GM12801 (cell line): Measurements from ENCODE around the gene CISH.

Source experiments
- TF ChIP-seq, protein P1 (sequence below): IDR thresholded peaks from one replicate; pipeline ENCODE4 v1.5.1; 2011; ENCODE audit warnings: control low read depth; ENCODE audit not compliant: insufficient read length; ENCODE audit errors: extremely low read depth

CISH gene

DNA sequence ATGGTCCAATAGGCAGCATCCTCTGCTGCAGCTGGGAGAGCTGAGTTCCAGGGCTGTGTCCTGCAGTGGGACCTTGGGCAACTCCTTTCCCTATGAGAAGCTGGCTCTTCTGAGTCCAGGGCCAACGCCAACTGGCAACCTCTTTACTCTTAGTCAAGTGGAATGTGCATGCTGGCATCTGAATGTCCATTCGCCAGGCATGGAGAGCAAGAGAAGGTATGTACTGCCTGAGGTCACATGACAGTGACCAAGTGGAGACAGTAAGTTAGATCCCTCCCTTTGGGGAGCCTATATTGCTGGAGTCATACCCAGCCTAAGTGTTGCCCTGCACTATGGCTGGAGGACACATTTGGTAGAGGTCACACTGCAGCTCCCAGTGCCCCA, 30.1 kb downstream of the CISH start:
- TF ChIP-seq, protein P1, sequence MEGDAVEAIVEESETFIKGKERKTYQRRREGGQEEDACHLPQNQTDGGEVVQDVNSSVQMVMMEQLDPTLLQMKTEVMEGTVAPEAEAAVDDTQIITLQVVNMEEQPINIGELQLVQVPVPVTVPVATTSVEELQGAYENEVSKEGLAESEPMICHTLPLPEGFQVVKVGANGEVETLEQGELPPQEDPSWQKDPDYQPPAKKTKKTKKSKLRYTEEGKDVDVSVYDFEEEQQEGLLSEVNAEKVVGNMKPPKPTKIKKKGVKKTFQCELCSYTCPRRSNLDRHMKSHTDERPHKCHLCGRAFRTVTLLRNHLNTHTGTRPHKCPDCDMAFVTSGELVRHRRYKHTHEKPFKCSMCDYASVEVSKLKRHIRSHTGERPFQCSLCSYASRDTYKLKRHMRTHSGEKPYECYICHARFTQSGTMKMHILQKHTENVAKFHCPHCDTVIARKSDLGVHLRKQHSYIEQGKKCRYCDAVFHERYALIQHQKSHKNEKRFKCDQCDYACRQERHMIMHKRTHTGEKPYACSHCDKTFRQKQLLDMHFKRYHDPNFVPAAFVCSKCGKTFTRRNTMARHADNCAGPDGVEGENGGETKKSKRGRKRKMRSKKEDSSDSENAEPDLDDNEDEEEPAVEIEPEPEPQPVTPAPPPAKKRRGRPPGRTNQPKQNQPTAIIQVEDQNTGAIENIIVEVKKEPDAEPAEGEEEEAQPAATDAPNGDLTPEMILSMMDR: no peak

DNA sequence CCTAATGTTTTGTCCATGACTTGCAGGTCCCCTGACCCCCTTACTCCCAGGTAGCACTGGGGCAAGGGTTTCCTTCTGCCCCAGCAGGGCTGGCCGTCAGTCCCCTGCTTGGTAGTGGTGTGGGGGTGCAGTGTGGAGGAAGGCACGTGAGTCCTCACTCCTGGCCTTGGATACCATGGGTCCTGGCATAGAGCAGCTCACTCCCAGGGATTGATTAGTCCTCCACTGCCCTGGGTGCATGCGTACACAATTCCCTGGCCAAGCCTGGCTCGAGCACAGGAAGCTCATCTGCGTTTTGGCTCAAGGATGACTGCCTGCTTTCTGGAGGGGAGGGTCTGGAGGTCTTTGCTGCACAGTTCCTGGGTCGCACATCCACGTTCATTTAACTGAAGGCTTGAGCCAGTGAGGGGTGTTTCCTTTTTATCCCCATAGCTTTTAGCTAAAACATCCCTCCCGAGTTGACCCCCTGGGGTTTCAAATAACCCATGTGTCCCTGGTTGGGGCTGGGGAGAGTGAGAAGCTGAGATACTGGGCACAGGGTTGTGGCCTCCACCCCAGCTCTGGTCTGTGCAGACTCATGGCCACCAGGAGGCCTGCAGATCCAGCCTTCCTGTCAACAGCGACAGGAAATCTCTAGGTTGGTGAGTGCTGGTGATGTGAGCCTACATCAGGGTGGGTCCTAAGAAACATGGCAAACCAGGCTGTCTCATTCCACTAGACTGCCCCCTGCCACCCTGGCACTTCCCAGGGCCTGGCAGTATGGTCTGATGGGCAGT, 30.7 kb downstream of the CISH start:
- TF ChIP-seq, protein P1: no peak

DNA sequence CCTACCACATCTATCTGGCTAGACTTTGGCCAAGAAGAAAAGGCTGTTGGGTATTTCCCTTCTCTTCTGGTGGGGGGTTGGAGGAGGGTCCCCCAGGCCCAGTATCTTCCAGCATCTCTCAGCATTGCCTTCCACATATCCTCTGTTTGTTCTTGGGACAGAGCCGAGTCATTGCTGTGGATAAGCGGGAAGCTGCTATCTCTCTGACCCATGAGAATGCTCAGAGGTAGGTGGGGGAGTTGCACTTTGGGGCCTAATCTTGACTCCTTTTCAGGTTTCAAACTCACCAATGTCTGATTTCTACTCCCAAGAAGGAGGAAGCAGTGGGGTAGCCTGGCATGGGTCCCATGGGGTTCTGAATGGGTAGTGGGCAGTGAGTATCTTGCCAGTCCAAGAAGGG, 34.2 kb downstream of the CISH start:
- TF ChIP-seq, protein P1: no peak

- TF ChIP-seq, protein P1: no peak
Observed at GRCh38 chr3:50575372-50575771, 36.2 kb downstream of the CISH start.

GRCh38 chr3:50574444-50574831, 37.1 kb downstream of the CISH start:
- TF ChIP-seq, protein P1: no peak

- TF ChIP-seq, protein P1: no peak
Observed at GRCh38 chr3:50573566-50574443, 37.8 kb downstream of the CISH start.

- TF ChIP-seq, protein P1: no peak
Observed at GRCh38 chr3:50572801-50573371, 38.7 kb downstream of the CISH start.
